HG03460 (cell line): Measurements from ENCODE around the gene SERPINB2.
"Not testable (repeated sequence)": the region's sequence is repeated elsewhere in the genome, so short reads cannot be mapped to it uniquely, and the experiment has no call there.

Experiments used
- ATAC-seq: cut with Tn5 transposase; IDR thresholded peaks from one replicate; pipeline ENCODE4 v1.9.1; 2021; ENCODE audit not compliant: unreplicated experiment

The SERPINB2 gene

GRCh38 chr18:63930773-63931354, 43.4 kb downstream of the SERPINB2 start:
- no peak for ATAC-seq

GRCh38 chr18:63936156-63936931, 48.8 kb downstream of the SERPINB2 start:
- peak; percentile 99 for ATAC-seq

- ATAC-seq: peak; percentile 19
Observed at GRCh38 chr18:63936932-63937393, 49.5 kb downstream of the SERPINB2 start.

GRCh38 chr18:63940008-63940407, 52.5 kb downstream of the SERPINB2 start:
- no peak for ATAC-seq

- not testable (repeated sequence) for ATAC-seq
Observed at GRCh38 chr18:63940543-63941050, 53.1 kb downstream of the SERPINB2 start.

GRCh38 chr18:63947051-63947790, 59.7 kb downstream of the SERPINB2 start:
- no peak for ATAC-seq

- ATAC-seq: peak; percentile 87
Observed at GRCh38 chr18:63949068-63949737, 61.7 kb downstream of the SERPINB2 start, which contains the start of gene HMSD. Gene HMSD (plus strand): TSS chr18:63949301. CDS start chr18:63953456, 4,155 bp downstream.

GRCh38 chr18:63951302-63951705, 63.8 kb downstream of the SERPINB2 start:
- ATAC-seq: peak; percentile 40
